CD4-positive, alpha-beta memory T cell (primary cell): ENCODE measurements around the gene CXCL12. TPM values are rescaled to one million over a fixed set of nuclear protein-coding genes. Genes with fewer than 3 reads are reported as not detected.

Experiments
- CTCF ChIA-PET: fragments of 350-600 bp; sonication (Branson Sonifier 250); formaldehyde crosslinking; loops from one replicate; lab custom pipeline; 2021; ENCODE audit warnings: inconsistent platforms; ENCODE audit not compliant: partially characterized antibody; lab: Charles Lee
- POLR2A ChIA-PET: fragments of 350-600 bp; sonication (Branson Sonifier 250); formaldehyde crosslinking; loops from one replicate; lab custom pipeline; 2021; ENCODE audit not compliant: partially characterized antibody; lab: Charles Lee
- DNase-seq, 5 donors: peaks; one replicate each; pipeline versions ENCODE4 v3.0.0 to v3.0.0-alpha.2; 2020 to 2022; ENCODE audit warnings: mixed read lengths in 1 of 5
- H3K27ac ChIP-seq: one replicate; pipeline ENCODE4 v1.7.0; 2013; ENCODE audit warnings: low read depth, low read length
- H3K27me3 ChIP-seq: 2 replicates; pipeline ENCODE4 v1.7.0; 2013; ENCODE audit warnings: mild to moderate bottlenecking, low read length, moderate library complexity; ENCODE audit not compliant: insufficient read depth
- H3K36me3 ChIP-seq: 2 replicates; pipeline ENCODE4 v1.7.0; 2013; ENCODE audit warnings: mild to moderate bottlenecking, low read length, moderate library complexity; ENCODE audit not compliant: insufficient read depth
- H3K4me1 ChIP-seq: 2 replicates; pipeline ENCODE4 v1.7.0; 2013; ENCODE audit warnings: mild to moderate bottlenecking, low read length, moderate library complexity; ENCODE audit not compliant: insufficient read depth
- H3K4me3 ChIP-seq, 2 donors: one replicate each; pipeline ENCODE4 v1.7.0; 2013; ENCODE audit warnings: low read length in 2 of 2, mild to moderate bottlenecking in 1 of 2
- H3K9me3 ChIP-seq, 2 donors: one replicate each; pipeline ENCODE4 v1.7.0; 2013; ENCODE audit warnings: low read length in 2 of 2, control low read depth in 1 of 2; ENCODE audit not compliant: control insufficient read depth in 1 of 2
- H3K27ac Mint-ChIP-seq, 7 donors: one replicate each; pipeline ENCODE4 v1.8.0; 2020 to 2021; ENCODE audit warnings: mixed read lengths in 7 of 7, mild to moderate bottlenecking in 6 of 7, inconsistent platforms in 3 of 7, moderate library complexity in 3 of 7
- H3K27me3 Mint-ChIP-seq, 2 donors: one replicate each; pipeline ENCODE4 v1.8.0; 2020 to 2021; ENCODE audit warnings: mixed read lengths in 2 of 2
- H3K36me3 Mint-ChIP-seq, 2 donors: one replicate each; pipeline ENCODE4 v1.8.0; 2020 to 2021; ENCODE audit warnings: mixed read lengths in 2 of 2, inconsistent platforms in 1 of 2, mild to moderate bottlenecking in 1 of 2
- H3K4me1 Mint-ChIP-seq, 4 donors: one replicate each; pipeline ENCODE4 v1.8.0; 2020 to 2021; ENCODE audit warnings: mixed read lengths in 4 of 4, mild to moderate bottlenecking in 1 of 4
- H3K4me3 Mint-ChIP-seq, 8 donors: one replicate each; pipeline ENCODE4 v1.8.0; 2020 to 2021; ENCODE audit warnings: mixed read lengths in 8 of 8, mild to moderate bottlenecking in 7 of 8, moderate library complexity in 6 of 8, inconsistent platforms in 3 of 8
- H3K9me3 Mint-ChIP-seq, 8 donors: one replicate each; pipeline ENCODE4 v1.8.0; 2020 to 2021; ENCODE audit warnings: mixed read lengths in 8 of 8, mild to moderate bottlenecking in 5 of 8, inconsistent platforms in 3 of 8, moderate library complexity in 1 of 8
- intact Hi-C: fragments of 100-400 bp; cut with micrococcal nuclease; formaldehyde crosslinking; loops from one replicate; pipeline ENCODE4 v1.15.1; 2023
- polyA plus RNA-seq, 2 donors: library from polyadenylated mRNA; unstranded; fragments of 300-500 nt; fragmentation: Illumina TruSeq; gene quantifications; one replicate each; pipeline ENCODE4 v1.2.3, GENCODE V29; 2021
- total RNA-seq, 2 experiments: library from RNA; stranded (reverse); gene quantifications; one replicate each; pipeline ENCODE4 v1.2.3, GENCODE V29; 2021

The CXCL12 gene
- total and polyA plus RNA-seq, 4 experiments from 2014 or later = not detected

GRCh38 chr10:44369296-44369695 is 15.6 kb downstream of the CXCL12 start:
- Mint-ChIP-seq H3K4me1 (peaks cover 0 to 1% (median 0%) of the 10 kb centered on the region in 4 donors), H3K36me3 (no peaks in the 10 kb centered on the region), H3K27me3 (peaks cover 2 to 4% of the 10 kb centered on the region in 2 donors), H3K9me3 (peaks cover 0 to 1% (median 0%) of the 10 kb centered on the region in 8 donors), H3K4me3 (no peak overlapping the region), H3K27ac (no peak overlapping the region)
- no peak overlapping the region for H3K27ac ChIP-seq
- no peak overlapping the region for H3K4me3 ChIP-seq
- H3K27me3 ChIP-seq = no peaks in the 10 kb centered on the region
- H3K9me3 ChIP-seq = no peaks in the 10 kb centered on the region
- no peak for DNase-seq
- no peaks in the 10 kb centered on the region for H3K4me1 ChIP-seq
- intact Hi-C loops = no loop called here
- H3K36me3 ChIP-seq = no peaks in the 10 kb centered on the region
- ChIA-PET CTCF (no interaction called here), POLR2A (interaction anchor here (0.7 kb wide), 1 partner anchor 11 kb away, joined by 3 read pairs; no protein-coding TSS in a partner anchor)

GRCh38 chr10:44368637-44369036 is 16.3 kb downstream of the CXCL12 start:
- ChIA-PET CTCF (no interaction called here), POLR2A (interaction anchor here (0.7 kb wide), 1 partner anchor 12 kb away, joined by 3 read pairs; no protein-coding TSS in a partner anchor)
- Histone ChIP-seq H3K27me3 (no peaks in the 10 kb centered on the region), H3K36me3 (no peaks in the 10 kb centered on the region), H3K4me1 (no peaks in the 10 kb centered on the region), H3K4me3 (no peak overlapping the region), H3K9me3 (no peaks in the 10 kb centered on the region), H3K27ac (no peak overlapping the region)
- Mint-ChIP-seq H3K36me3 (no peaks in the 10 kb centered on the region), H3K27ac (no peak overlapping the region), H3K4me3 (no peak overlapping the region), H3K4me1 (peaks cover 0 to 1% (median 0%) of the 10 kb centered on the region in 4 donors), H3K9me3 (peaks cover 0 to 1% (median 0%) of the 10 kb centered on the region in 8 donors), H3K27me3 (peaks cover 4 to 7% of the 10 kb centered on the region in 2 donors)
- intact Hi-C loops = no loop called here
- no peak for DNase-seq

GRCh38 chr10:44366941-44367630 is 17.8 kb downstream of the CXCL12 start:
- Histone ChIP-seq H3K4me1 (no peaks in the 10 kb centered on the region), H3K4me3 (no peak overlapping the region), H3K27me3 (no peaks in the 10 kb centered on the region), H3K9me3 (no peaks in the 10 kb centered on the region), H3K36me3 (no peaks in the 10 kb centered on the region), H3K27ac (no peak overlapping the region)
- Mint-ChIP-seq H3K27me3 (peaks cover 4 to 7% of the 10 kb centered on the region in 2 donors), H3K36me3 (no peaks in the 10 kb centered on the region), H3K9me3 (peaks cover 0 to 1% (median 0%) of the 10 kb centered on the region in 8 donors), H3K4me1 (no peaks in the 10 kb centered on the region), H3K27ac (no peak overlapping the region), H3K4me3 (no peak overlapping the region)
- ChIA-PET POLR2A (no interaction called here), CTCF (interaction anchor here (1.0 to 1.1 kb wide), 2 partner anchors 20 to 677 kb away, joined by 3 read pairs; no protein-coding TSS in a partner anchor)
- DNase-seq = no peak
- intact Hi-C loops = no loop called here

GRCh38 chr10:44364566-44364965 is 20.3 kb downstream of the CXCL12 start:
- Histone ChIP-seq H3K36me3 (no peaks in the 10 kb centered on the region), H3K4me1 (no peaks in the 10 kb centered on the region), H3K9me3 (no peaks in the 10 kb centered on the region), H3K27ac (no peak overlapping the region), H3K27me3 (no peaks in the 10 kb centered on the region), H3K4me3 (no peak overlapping the region)
- Mint-ChIP-seq H3K27me3 (peaks cover 4 to 10% of the 10 kb centered on the region in 2 donors), H3K4me3 (no peak overlapping the region), H3K36me3 (no peaks in the 10 kb centered on the region), H3K9me3 (peaks cover 0 to 1% (median 0%) of the 10 kb centered on the region in 8 donors), H3K4me1 (no peaks in the 10 kb centered on the region), H3K27ac (no peak overlapping the region)
- intact Hi-C loops = no loop called here
- ChIA-PET CTCF (interaction anchor here (1.2 kb wide), 1 partner anchor 18 kb away, joined by 3 read pairs; no protein-coding TSS in a partner anchor), POLR2A (no interaction called here)
- DNase-seq = no peak

- Histone ChIP-seq H3K27ac (no peak overlapping the region), H3K36me3 (no peaks in the 10 kb centered on the region), H3K27me3 (no peaks in the 10 kb centered on the region), H3K4me3 (no peak overlapping the region), H3K9me3 (no peaks in the 10 kb centered on the region), H3K4me1 (no peaks in the 10 kb centered on the region)
- ChIA-PET CTCF (no interaction called here), POLR2A (no interaction called here)
- intact Hi-C loops = no loop called here
- Mint-ChIP-seq H3K27ac (no peak overlapping the region), H3K9me3 (peaks cover 0 to 1% (median 0%) of the 10 kb centered on the region in 8 donors), H3K36me3 (no peaks in the 10 kb centered on the region), H3K4me1 (no peaks in the 10 kb centered on the region), H3K27me3 (peaks cover 4 to 10% of the 10 kb centered on the region in 2 donors), H3K4me3 (no peak overlapping the region)
- no peak for DNase-seq
Observed at GRCh38 chr10:44363716-44364115, 21.2 kb downstream of the CXCL12 start.

GRCh38 chr10:44362866-44363711 is 21.8 kb downstream of the CXCL12 start:
- Histone ChIP-seq H3K9me3 (no peaks in the 10 kb centered on the region), H3K36me3 (no peaks in the 10 kb centered on the region), H3K4me1 (no peaks in the 10 kb centered on the region), H3K27ac (no peak overlapping the region), H3K27me3 (no peaks in the 10 kb centered on the region), H3K4me3 (no peak overlapping the region)
- no peaks in the 10 kb centered on the region for H3K36me3 Mint-ChIP-seq
- H3K27me3 Mint-ChIP-seq = peaks cover 8 to 10% of the 10 kb centered on the region in 2 donors
- no peak overlapping the region for H3K27ac Mint-ChIP-seq
- ChIA-PET POLR2A (no interaction called here), CTCF (no interaction called here)
- no peak for DNase-seq
- H3K4me1 Mint-ChIP-seq = no peaks in the 10 kb centered on the region
- peaks cover 0 to 4% (median 0%) of the 10 kb centered on the region in 8 donors for H3K9me3 Mint-ChIP-seq
- H3K4me3 Mint-ChIP-seq = no peak overlapping the region
- intact Hi-C loops = no loop called here

GRCh38 chr10:44361109-44361508 is 23.8 kb downstream of the CXCL12 start:
- Histone ChIP-seq H3K4me1 (no peaks in the 10 kb centered on the region), H3K9me3 (no peaks in the 10 kb centered on the region), H3K36me3 (no peaks in the 10 kb centered on the region), H3K27ac (no peak overlapping the region), H3K4me3 (no peak overlapping the region), H3K27me3 (no peaks in the 10 kb centered on the region)
- POLR2A ChIA-PET = no interaction called here
- CTCF ChIA-PET = no interaction called here
- Mint-ChIP-seq H3K27me3 (peaks cover 10% of the 10 kb centered on the region in 2 donors), H3K4me1 (no peaks in the 10 kb centered on the region), H3K4me3 (no peak overlapping the region), H3K36me3 (no peaks in the 10 kb centered on the region), H3K27ac (no peak overlapping the region), H3K9me3 (peaks cover 0 to 3% (median 0%) of the 10 kb centered on the region in 8 donors)
- intact Hi-C loops = no loop called here
- DNase-seq = no peak
